ENCODE results near the gene C13orf46.

DNA sequence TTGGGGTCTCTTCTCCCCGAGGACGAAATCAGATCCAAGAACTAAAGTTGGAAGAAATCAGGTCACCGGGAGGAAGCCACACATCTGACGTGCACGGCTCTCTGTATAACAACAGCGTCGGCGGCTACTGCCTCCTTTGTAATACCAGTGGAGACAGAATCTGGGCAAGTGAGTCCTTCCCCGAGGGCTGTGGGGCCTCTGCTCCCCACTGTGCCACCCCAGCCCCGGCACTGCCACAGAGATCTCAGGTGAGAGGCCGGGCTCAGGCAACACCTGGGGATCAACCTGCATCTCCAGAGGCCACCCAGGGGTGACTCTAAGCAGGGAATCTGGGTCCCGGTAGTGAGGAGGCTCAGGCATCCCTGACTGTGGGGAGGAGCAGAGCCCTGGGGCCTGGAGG, 33.7 kb upstream of the C13orf46 start:
- TF ChIP-seq, protein P1, sequence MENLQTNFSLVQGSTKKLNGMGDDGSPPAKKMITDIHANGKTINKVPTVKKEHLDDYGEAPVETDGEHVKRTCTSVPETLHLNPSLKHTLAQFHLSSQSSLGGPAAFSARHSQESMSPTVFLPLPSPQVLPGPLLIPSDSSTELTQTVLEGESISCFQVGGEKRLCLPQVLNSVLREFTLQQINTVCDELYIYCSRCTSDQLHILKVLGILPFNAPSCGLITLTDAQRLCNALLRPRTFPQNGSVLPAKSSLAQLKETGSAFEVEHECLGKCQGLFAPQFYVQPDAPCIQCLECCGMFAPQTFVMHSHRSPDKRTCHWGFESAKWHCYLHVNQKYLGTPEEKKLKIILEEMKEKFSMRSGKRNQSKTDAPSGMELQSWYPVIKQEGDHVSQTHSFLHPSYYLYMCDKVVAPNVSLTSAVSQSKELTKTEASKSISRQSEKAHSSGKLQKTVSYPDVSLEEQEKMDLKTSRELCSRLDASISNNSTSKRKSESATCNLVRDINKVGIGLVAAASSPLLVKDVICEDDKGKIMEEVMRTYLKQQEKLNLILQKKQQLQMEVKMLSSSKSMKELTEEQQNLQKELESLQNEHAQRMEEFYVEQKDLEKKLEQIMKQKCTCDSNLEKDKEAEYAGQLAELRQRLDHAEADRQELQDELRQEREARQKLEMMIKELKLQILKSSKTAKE (IDR thresholded peaks at IDR 0.05; ENCODE audit: low read depth, poor library complexity, severe bottlenecking) = no peak
- TF ChIP-seq, protein P2, sequence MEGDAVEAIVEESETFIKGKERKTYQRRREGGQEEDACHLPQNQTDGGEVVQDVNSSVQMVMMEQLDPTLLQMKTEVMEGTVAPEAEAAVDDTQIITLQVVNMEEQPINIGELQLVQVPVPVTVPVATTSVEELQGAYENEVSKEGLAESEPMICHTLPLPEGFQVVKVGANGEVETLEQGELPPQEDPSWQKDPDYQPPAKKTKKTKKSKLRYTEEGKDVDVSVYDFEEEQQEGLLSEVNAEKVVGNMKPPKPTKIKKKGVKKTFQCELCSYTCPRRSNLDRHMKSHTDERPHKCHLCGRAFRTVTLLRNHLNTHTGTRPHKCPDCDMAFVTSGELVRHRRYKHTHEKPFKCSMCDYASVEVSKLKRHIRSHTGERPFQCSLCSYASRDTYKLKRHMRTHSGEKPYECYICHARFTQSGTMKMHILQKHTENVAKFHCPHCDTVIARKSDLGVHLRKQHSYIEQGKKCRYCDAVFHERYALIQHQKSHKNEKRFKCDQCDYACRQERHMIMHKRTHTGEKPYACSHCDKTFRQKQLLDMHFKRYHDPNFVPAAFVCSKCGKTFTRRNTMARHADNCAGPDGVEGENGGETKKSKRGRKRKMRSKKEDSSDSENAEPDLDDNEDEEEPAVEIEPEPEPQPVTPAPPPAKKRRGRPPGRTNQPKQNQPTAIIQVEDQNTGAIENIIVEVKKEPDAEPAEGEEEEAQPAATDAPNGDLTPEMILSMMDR (IDR thresholded peaks at IDR 0.05 in 2 of 3, conservative IDR thresholded peaks at IDR 0.05 in 1 of 3; ENCODE audit: control insufficient read depth in 2 of 3, extremely low read depth in 1 of 3, insufficient read depth in 1 of 3, low read depth in 3 of 3, low read length in 3 of 3) = no peak
- TF ChIP-seq CREB1 (IDR thresholded peaks at IDR 0.05; ENCODE audit: low read depth) = no peak
- TF ChIP-seq, protein P3, sequence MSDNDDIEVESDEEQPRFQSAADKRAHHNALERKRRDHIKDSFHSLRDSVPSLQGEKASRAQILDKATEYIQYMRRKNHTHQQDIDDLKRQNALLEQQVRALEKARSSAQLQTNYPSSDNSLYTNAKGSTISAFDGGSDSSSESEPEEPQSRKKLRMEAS (IDR thresholded peaks at IDR 0.05; ENCODE audit: low read depth, low read length) = no peak
